ENCODE measurements around the gene FEV. TPM values are rescaled to one million over a fixed set of nuclear protein-coding genes. Genes with fewer than 3 reads are reported as not detected.

FEV gene
- total and polyA plus RNA-seq, 4 donors: 0.11 to 0.14 TPM; not detected in 2

GRCh38 chr2:219018286-219018685 lies 33.3 kb upstream of the FEV start:
- H3K4me3 ChIP-seq (ENCODE audit: low read depth, low read length): no peak overlapping the region
- no peaks in the 10 kb centered on the region for H3K9me3 ChIP-seq (ENCODE audit: control insufficient read depth, insufficient read depth, low read length)
- H3K36me3 ChIP-seq (ENCODE audit: control insufficient read depth, insufficient read depth, low read length): peaks cover 3% of the 10 kb centered on the region
- DNase-seq (ENCODE audit: low read depth in 4 of 6, low spot score in 6 of 6): no peak
- H3K27ac ChIP-seq (ENCODE audit: low read depth, low read length): no peak overlapping the region
- 89% methylated on average over 6 of the region's 7 CpGs for WGBS (ENCODE audit: insufficient coverage)
- peaks cover 31% of the 10 kb centered on the region for H3K4me1 ChIP-seq (ENCODE audit: control insufficient read depth, insufficient read depth, low read length)
- H3K27me3 ChIP-seq (ENCODE audit: control insufficient read depth, insufficient read depth, low read length): peaks cover 14% of the 10 kb centered on the region

- WGBS (ENCODE audit: insufficient coverage): 35% methylated on average over 11 of the region's 14 CpGs
Observed at GRCh38 chr2:219017201-219017931, 32.4 kb upstream of the FEV start.

GRCh38 chr2:219016721-219017120 lies 31.7 kb upstream of the FEV start:
- 91% methylated on average over 8 of the region's 11 CpGs for WGBS (ENCODE audit: insufficient coverage)

More at GRCh38 chr2:219017201-219017931, 32.4 kb upstream of the FEV start:
- Histone ChIP-seq H3K9me3 (ENCODE audit: control insufficient read depth, insufficient read depth, low read length) (no peaks in the 10 kb centered on the region), H3K4me3 (ENCODE audit: low read depth, low read length) (no peak overlapping the region), H3K27ac (ENCODE audit: low read depth, low read length) (peak overlapping the region; percentile 15), H3K27me3 (ENCODE audit: control insufficient read depth, insufficient read depth, low read length) (peaks cover 19% of the 10 kb centered on the region), H3K36me3 (ENCODE audit: control insufficient read depth, insufficient read depth, low read length) (peaks cover 3% of the 10 kb centered on the region), H3K4me1 (ENCODE audit: control insufficient read depth, insufficient read depth, low read length) (peaks cover 31% of the 10 kb centered on the region)
- peak in 5 of 6 donors; percentile 48 to 94 (median 73) for DNase-seq (ENCODE audit: low read depth in 4 of 6, low spot score in 6 of 6)

GRCh38 chr2:219010873-219011272 lies 25.9 kb upstream of the FEV start:
- H3K27me3 ChIP-seq (ENCODE audit: control insufficient read depth, insufficient read depth, low read length): peaks cover 33% of the 10 kb centered on the region
- H3K9me3 ChIP-seq (ENCODE audit: control insufficient read depth, insufficient read depth, low read length): no peaks in the 10 kb centered on the region
- H3K4me3 ChIP-seq (ENCODE audit: low read depth, low read length): no peak overlapping the region
- H3K36me3 ChIP-seq (ENCODE audit: control insufficient read depth, insufficient read depth, low read length): no peaks in the 10 kb centered on the region
- H3K27ac ChIP-seq (ENCODE audit: low read depth, low read length): no peak overlapping the region
- H3K4me1 ChIP-seq (ENCODE audit: control insufficient read depth, insufficient read depth, low read length): no peaks in the 10 kb centered on the region
- no peak for DNase-seq (ENCODE audit: low read depth in 4 of 6, low spot score in 6 of 6)
- WGBS (ENCODE audit: insufficient coverage): no CpG with 5 or more reads among the region's 5 CpGs

More at GRCh38 chr2:219016721-219017120, 31.7 kb upstream of the FEV start:
- no peak overlapping the region for H3K27ac ChIP-seq (ENCODE audit: low read depth, low read length)
- H3K9me3 ChIP-seq (ENCODE audit: control insufficient read depth, insufficient read depth, low read length): no peaks in the 10 kb centered on the region
- H3K36me3 ChIP-seq (ENCODE audit: control insufficient read depth, insufficient read depth, low read length): no peaks in the 10 kb centered on the region
- H3K4me3 ChIP-seq (ENCODE audit: low read depth, low read length): no peak overlapping the region
- peaks cover 23% of the 10 kb centered on the region for H3K27me3 ChIP-seq (ENCODE audit: control insufficient read depth, insufficient read depth, low read length)
- H3K4me1 ChIP-seq (ENCODE audit: control insufficient read depth, insufficient read depth, low read length): peaks cover 31% of the 10 kb centered on the region
- no peak for DNase-seq (ENCODE audit: low read depth in 4 of 6, low spot score in 6 of 6)

- no peak overlapping the region for H3K27ac ChIP-seq (ENCODE audit: low read depth, low read length)
- peaks cover 39% of the 10 kb centered on the region for H3K27me3 ChIP-seq (ENCODE audit: control insufficient read depth, insufficient read depth, low read length)
- no peaks in the 10 kb centered on the region for H3K9me3 ChIP-seq (ENCODE audit: control insufficient read depth, insufficient read depth, low read length)
- H3K4me3 ChIP-seq (ENCODE audit: low read depth, low read length): no peak overlapping the region
- H3K4me1 ChIP-seq (ENCODE audit: control insufficient read depth, insufficient read depth, low read length): no peaks in the 10 kb centered on the region
- 45% methylated on average over 2 of the region's 6 CpGs for WGBS (ENCODE audit: insufficient coverage)
- peak in 1 of 6 donors; percentile 28 for DNase-seq (ENCODE audit: low read depth in 4 of 6, low spot score in 6 of 6)
- H3K36me3 ChIP-seq (ENCODE audit: control insufficient read depth, insufficient read depth, low read length): no peaks in the 10 kb centered on the region
Observed at GRCh38 chr2:219010162-219010756, 25.3 kb upstream of the FEV start.

GRCh38 chr2:219009294-219009693 lies 24.3 kb upstream of the FEV start:
- no peaks in the 10 kb centered on the region for H3K9me3 ChIP-seq (ENCODE audit: control insufficient read depth, insufficient read depth, low read length)
- peaks cover 44% of the 10 kb centered on the region for H3K27me3 ChIP-seq (ENCODE audit: control insufficient read depth, insufficient read depth, low read length)
- no peaks in the 10 kb centered on the region for H3K36me3 ChIP-seq (ENCODE audit: control insufficient read depth, insufficient read depth, low read length)
- WGBS (ENCODE audit: insufficient coverage): 38% methylated on average over 1 of the region's 2 CpGs
- no peaks in the 10 kb centered on the region for H3K4me1 ChIP-seq (ENCODE audit: control insufficient read depth, insufficient read depth, low read length)
- DNase-seq (ENCODE audit: low read depth in 4 of 6, low spot score in 6 of 6): no peak
- H3K27ac ChIP-seq (ENCODE audit: low read depth, low read length): no peak overlapping the region
- H3K4me3 ChIP-seq (ENCODE audit: low read depth, low read length): no peak overlapping the region

- Histone ChIP-seq H3K4me3 (ENCODE audit: low read depth, low read length) (no peak overlapping the region), H3K36me3 (ENCODE audit: control insufficient read depth, insufficient read depth, low read length) (no peaks in the 10 kb centered on the region), H3K9me3 (ENCODE audit: control insufficient read depth, insufficient read depth, low read length) (no peaks in the 10 kb centered on the region), H3K4me1 (ENCODE audit: control insufficient read depth, insufficient read depth, low read length) (peaks cover 17% of the 10 kb centered on the region), H3K27ac (ENCODE audit: low read depth, low read length) (no peak overlapping the region), H3K27me3 (ENCODE audit: control insufficient read depth, insufficient read depth, low read length) (peaks cover 77% of the 10 kb centered on the region)
- DNase-seq (ENCODE audit: low read depth in 4 of 6, low spot score in 6 of 6): no peak
- WGBS (ENCODE audit: insufficient coverage): 82% methylated on average over 2 of the region's 3 CpGs
Observed at GRCh38 chr2:219003979-219004378, 19.0 kb upstream of the FEV start.

- no peak overlapping the region for H3K4me3 ChIP-seq (ENCODE audit: low read depth, low read length)
- H3K27ac ChIP-seq (ENCODE audit: low read depth, low read length): no peak overlapping the region
- H3K4me1 ChIP-seq (ENCODE audit: control insufficient read depth, insufficient read depth, low read length): peaks cover 17% of the 10 kb centered on the region
- peaks cover 82% of the 10 kb centered on the region for H3K27me3 ChIP-seq (ENCODE audit: control insufficient read depth, insufficient read depth, low read length)
- DNase-seq (ENCODE audit: low read depth in 4 of 6, low spot score in 6 of 6): no peak
- WGBS (ENCODE audit: insufficient coverage): 1% methylated on average over 10 of the region's 20 CpGs
- H3K36me3 ChIP-seq (ENCODE audit: control insufficient read depth, insufficient read depth, low read length): no peaks in the 10 kb centered on the region
- no peaks in the 10 kb centered on the region for H3K9me3 ChIP-seq (ENCODE audit: control insufficient read depth, insufficient read depth, low read length)
Observed at GRCh38 chr2:219003267-219003634, 18.3 kb upstream of the FEV start.

- WGBS (ENCODE audit: insufficient coverage): under 1% methylated on average over 72 of the region's 72 CpGs
- H3K9me3 ChIP-seq (ENCODE audit: control insufficient read depth, insufficient read depth, low read length): no peaks in the 10 kb centered on the region
- H3K4me1 ChIP-seq (ENCODE audit: control insufficient read depth, insufficient read depth, low read length): peaks cover 17% of the 10 kb centered on the region
- no peaks in the 10 kb centered on the region for H3K36me3 ChIP-seq (ENCODE audit: control insufficient read depth, insufficient read depth, low read length)
- H3K4me3 ChIP-seq (ENCODE audit: low read depth, low read length): no peak overlapping the region
- H3K27ac ChIP-seq (ENCODE audit: low read depth, low read length): no peak overlapping the region
- peak in 1 of 6 donors; percentile 61 for DNase-seq (ENCODE audit: low read depth in 4 of 6, low spot score in 6 of 6)
- H3K27me3 ChIP-seq (ENCODE audit: control insufficient read depth, insufficient read depth, low read length): peaks cover 86% of the 10 kb centered on the region
Observed at GRCh38 chr2:219002395-219003266, 17.6 kb upstream of the FEV start.
